Omental fat pad (tissue), 4 donors: Measurements from ENCODE around the gene GALR2. TPM values are rescaled to one million over a fixed set of nuclear protein-coding genes. Genes with fewer than 3 reads are reported as not detected.
"Not testable (repeated sequence)": the region's sequence is repeated elsewhere in the genome, so short reads cannot be mapped to it uniquely, and the experiment has no call there.

ENCODE experiments used
- ATAC-seq: fragments of 150-250 bp; one replicate; pipeline ENCODE4 v1.9.1; 2016; ENCODE audit warnings: mild to moderate bottlenecking, moderate library complexity; ENCODE audit not compliant: low FRiP score
- DNase-seq: peaks from one replicate; pipeline ENCODE4 v3.0.0-alpha.2; 2019; ENCODE audit warnings: low spot score
- CTCF ChIP-seq, 3 donors: fragments of 450-650 bp; IDR thresholded peaks; one replicate each; pipeline ENCODE4 v1.5.1; 2016 to 2017; ENCODE audit warnings: antibody characterized with exemption in 3 of 3, mild to moderate bottlenecking in 3 of 3, moderate library complexity in 2 of 3
- total RNA-seq, 4 donors: library from RNA; depleted of rRNA; stranded (reverse); fragments of >200 nt; gene quantifications; one replicate each; pipeline ENCODE4 v1.1.0, GENCODE V29; 2016

The GALR2 gene
- total RNA-seq, 4 donors from 2014 or later, result 0.50 TPM; not detected in 3

DNA sequence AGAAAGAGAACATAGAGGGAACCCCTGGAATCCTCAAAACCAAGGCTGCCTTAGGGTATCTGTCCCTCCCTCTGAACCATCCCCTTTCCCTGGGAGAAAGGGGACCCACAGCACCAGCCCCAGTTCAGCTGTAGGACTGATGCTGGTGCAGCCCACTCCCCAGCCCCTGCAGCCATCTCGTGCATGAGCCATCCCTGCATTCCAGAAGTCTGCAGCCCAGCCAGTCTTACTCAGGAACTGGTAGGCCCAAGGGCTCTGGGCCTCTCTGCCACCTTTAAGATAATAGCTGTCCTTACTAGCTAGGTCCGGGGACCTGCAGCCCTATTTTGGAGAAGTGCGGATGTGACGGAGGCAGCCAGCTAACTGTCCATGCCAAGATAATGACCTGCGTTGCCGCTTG is 41.4 kb upstream of the GALR2 start:
- no peak for TF ChIP-seq CTCF (IDR thresholded peaks at IDR 0.05)
- DNase-seq (no peak), ATAC-seq (no peak)

- DNase-seq, result no peak
- no peak for ATAC-seq
- TF ChIP-seq CTCF (IDR thresholded peaks at IDR 0.05), result no peak
Observed at GRCh38 chr17:76034428-76035350, 39.9 kb upstream of the GALR2 start.

DNA sequence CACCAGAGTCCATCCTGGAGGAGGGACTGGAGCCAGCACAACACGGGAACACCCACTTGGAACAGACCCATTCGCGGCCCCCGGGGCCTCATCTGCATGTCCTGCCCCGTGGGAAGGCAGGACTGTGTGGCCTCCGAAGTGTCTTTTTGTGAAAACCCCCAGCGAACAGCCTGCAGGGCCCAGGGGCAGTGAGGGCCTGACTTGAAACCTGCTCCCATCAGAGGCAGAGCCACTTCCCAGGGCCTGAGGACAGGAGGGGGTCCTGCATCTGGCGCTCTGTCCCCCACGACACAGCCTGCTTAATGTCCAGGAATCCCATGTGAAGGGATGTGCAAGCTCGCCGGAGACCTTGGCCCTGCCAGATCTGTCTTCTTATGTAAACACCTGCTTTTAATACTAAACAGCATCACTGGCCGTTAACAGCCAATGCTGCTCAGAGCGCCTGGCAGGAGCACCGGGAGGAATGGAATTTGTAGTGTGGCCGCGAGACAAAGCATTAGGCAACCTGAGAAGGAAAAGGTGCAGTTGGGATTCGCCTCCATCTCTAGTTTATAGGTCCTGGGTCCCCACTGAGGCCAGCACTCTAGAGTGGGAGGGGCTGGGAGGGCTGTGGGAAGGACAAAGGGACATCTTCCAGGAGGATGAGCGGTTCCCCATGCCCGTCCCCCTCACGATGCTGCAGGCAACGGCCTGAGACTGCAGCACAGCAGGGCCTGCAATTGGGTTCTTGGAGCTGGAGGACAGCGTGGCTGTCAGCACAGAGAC is 37.9 kb upstream of the GALR2 start:
- ATAC-seq, result peak; percentile 32
- no peak for TF ChIP-seq CTCF (IDR thresholded peaks at IDR 0.05)
- no peak for DNase-seq

GRCh38 chr17:76038050-76038449 is 36.5 kb upstream of the GALR2 start:
- DNase-seq (no peak), ATAC-seq (no peak)
- no peak for TF ChIP-seq CTCF (IDR thresholded peaks at IDR 0.05)

DNA sequence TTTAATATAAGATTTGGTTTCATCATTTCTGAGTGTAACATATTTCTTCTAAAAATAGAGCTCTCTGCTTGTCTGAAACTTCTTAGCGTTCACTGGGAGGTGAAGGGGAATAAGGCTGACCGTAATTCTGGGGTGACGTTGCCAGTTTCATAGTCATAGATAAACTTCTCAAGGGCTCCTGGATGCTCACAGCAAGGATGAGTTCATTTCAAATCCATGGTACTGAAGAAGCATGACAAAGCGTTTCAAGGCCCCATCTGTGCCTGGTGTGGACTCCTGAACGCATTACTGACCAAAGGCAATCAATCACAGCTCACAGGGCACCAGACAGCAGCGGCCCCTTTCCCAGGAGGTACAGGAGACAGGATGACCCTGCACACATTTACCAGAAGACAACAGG is 35.5 kb upstream of the GALR2 start:
- DNase-seq (no peak), ATAC-seq (no peak)
- no peak for TF ChIP-seq CTCF (IDR thresholded peaks at IDR 0.05)

- ATAC-seq, result no peak
- TF ChIP-seq CTCF (IDR thresholded peaks at IDR 0.05), result no peak
Observed at GRCh38 chr17:76040376-76040775, 34.2 kb upstream of the GALR2 start.

GRCh38 chr17:76042868-76043267 is 31.7 kb upstream of the GALR2 start:
- not testable (repeated sequence) for DNase-seq, ATAC-seq

More at GRCh38 chr17:76040376-76040775, 34.2 kb upstream of the GALR2 start:
- no peak for DNase-seq

GRCh38 chr17:76044475-76045007 is 30.0 kb upstream of the GALR2 start:
- ATAC-seq, DNase-seq: not testable (repeated sequence)
